ENCODE results near the gene RFX3.

Gene RFX3

DNA sequence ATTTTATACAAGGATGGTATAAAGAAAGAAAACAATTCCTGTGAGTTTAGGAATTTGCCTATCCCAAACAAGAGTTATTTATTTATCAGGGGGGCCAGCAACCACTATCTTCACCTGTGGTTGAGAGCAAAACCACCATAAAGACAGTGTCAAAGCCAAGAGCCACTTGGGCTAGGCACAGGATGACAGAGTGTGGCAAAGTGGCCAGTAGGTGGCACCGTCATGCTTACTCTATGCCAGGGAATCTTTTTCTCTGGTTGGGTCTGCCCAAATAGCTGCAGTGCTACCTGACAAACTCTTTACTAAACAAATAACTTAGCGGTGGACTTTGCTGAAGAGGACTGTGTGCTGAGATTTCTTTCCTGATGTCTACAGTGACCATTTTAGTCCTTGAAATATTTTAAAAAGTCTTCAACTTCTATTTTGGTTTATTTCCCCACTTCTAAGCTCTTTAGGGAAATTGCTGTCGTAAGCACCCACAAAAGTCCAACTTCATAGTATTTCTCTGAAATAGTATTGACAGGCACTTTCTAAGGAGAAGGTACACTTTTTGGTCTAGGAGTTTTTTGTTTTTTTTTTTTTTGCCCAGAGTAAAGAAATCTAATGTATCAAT, 285.0 kb downstream of the RFX3 start:
- TF ChIP-seq CTCF (IDR thresholded peaks at IDR 0.05; ENCODE audit: insufficient read depth, low read length, missing control alignments), result peak; percentile 88
- no peak for DNase-seq (ENCODE audit: low read depth, low spot score)
- no peak overlapping the region for H3K4me3 ChIP-seq (ENCODE audit: low read depth, low read length)
- ChIA-PET POLR2A (interaction anchor here (0.7 kb wide), 1 partner anchor 1250 kb away, joined by 3 read pairs; the partner anchor contains the start of gene SLC1A1), CTCF (interaction anchor here (0.5 to 8.3 kb wide), 27 partner anchors 8 to 1126 kb away, joined by 3 to 164 read pairs (median 4); no protein-coding TSS in a partner anchor)

DNA sequence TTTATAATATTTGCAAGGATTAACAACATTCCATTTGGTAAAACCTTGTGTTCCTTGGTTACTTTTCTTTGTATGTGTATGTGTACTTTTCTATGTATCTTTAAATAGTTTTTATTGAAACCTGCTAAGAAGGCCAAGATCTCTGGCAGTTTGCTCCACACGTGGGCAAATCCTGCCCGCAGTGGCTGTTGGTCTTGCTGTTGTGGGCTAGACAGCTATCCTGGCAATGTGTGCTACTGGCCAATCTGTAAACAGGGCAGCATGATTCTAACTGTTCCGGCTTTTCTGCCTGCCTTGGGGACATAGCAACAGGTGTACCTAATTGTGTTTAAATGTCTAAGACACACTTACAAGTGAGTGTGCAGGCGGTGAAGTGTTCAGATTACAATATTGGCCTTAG, 286.6 kb downstream of the RFX3 start:
- CTCF ChIA-PET, result interaction anchor here (1.1 to 8.3 kb wide), 5 partner anchors 9 to 203 kb away, joined by 3 to 164 read pairs (median 6); no protein-coding TSS in a partner anchor
- POLR2A ChIA-PET, result no interaction called here
- DNase-seq (ENCODE audit: low read depth, low spot score), result no peak
- TF ChIP-seq CTCF (IDR thresholded peaks at IDR 0.05; ENCODE audit: insufficient read depth, low read length, missing control alignments), result no peak
- no peak overlapping the region for H3K4me3 ChIP-seq (ENCODE audit: low read depth, low read length)

DNA sequence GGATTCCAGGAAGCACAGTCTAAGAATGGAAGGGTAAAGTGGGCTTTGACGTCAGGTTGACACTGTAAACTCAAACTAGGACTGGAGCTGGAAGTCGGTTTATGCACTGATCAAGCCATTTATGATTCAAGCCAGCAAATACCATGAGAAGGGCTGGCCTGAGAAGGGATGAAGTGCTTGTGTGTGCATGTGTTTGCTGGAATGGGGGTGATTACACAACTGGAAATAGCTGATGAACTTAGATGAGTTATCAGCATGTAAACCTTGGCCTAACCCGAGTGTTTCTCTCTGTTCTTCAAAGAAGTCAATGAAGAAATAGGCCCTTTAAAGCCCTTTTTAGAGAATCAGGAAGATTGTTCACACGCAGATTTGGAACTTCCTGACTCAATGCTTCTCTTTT, 287.6 kb downstream of the RFX3 start:
- no peak overlapping the region for H3K4me3 ChIP-seq (ENCODE audit: low read depth, low read length)
- ChIA-PET POLR2A (no interaction called here), CTCF (interaction anchor here (0.7 to 8.3 kb wide), 7 partner anchors 9 to 378 kb away, joined by 3 to 164 read pairs (median 4); no protein-coding TSS in a partner anchor)
- DNase-seq (ENCODE audit: low read depth, low spot score), result no peak
- TF ChIP-seq CTCF (IDR thresholded peaks at IDR 0.05; ENCODE audit: insufficient read depth, low read length, missing control alignments), result no peak

DNA sequence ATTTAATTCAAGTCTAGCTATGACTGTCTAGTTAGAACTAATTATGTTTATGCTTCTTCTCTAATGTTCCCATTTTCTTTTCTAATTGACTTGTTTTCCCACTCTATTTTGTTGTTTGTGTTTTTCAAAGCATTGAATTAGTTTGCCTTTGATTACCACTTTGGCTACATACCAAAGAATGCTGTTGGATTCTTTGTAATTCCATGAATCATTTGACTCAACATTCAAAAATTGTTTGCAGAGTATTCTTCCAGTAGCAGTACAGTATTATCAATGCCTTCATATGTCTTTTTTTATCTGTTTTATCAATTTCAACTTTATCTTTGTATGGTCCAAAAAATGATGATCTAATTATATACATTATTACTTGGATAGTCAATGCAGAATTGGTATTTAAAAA, 288.7 kb downstream of the RFX3 start:
- DNase-seq (ENCODE audit: low read depth, low spot score), result no peak
- ChIA-PET CTCF (interaction anchor here (1.3 to 2.3 kb wide), 2 partner anchors 11 to 204 kb away, joined by 4 to 11 read pairs; no protein-coding TSS in a partner anchor), POLR2A (no interaction called here)
- H3K4me3 ChIP-seq (ENCODE audit: low read depth, low read length), result no peak overlapping the region
- no peak for TF ChIP-seq CTCF (IDR thresholded peaks at IDR 0.05; ENCODE audit: insufficient read depth, low read length, missing control alignments)

GRCh38 chr9:3235497-3235896, 290.3 kb downstream of the RFX3 start:
- no peak for TF ChIP-seq CTCF (IDR thresholded peaks at IDR 0.05; ENCODE audit: insufficient read depth, low read length, missing control alignments)
- POLR2A ChIA-PET, result no interaction called here
- no peak for DNase-seq (ENCODE audit: low read depth, low spot score)
- no peak overlapping the region for H3K4me3 ChIP-seq (ENCODE audit: low read depth, low read length)
- CTCF ChIA-PET, result interaction anchor here (2.3 kb wide), 1 partner anchor 205 kb away, joined by 11 read pairs; no protein-coding TSS in a partner anchor

- CTCF ChIA-PET, result interaction anchor here (1.2 to 2.9 kb wide), 5 partner anchors 14 to 367 kb away, joined by 3 to 10 read pairs (median 6); no protein-coding TSS in a partner anchor
- POLR2A ChIA-PET, result no interaction called here
- DNase-seq (ENCODE audit: low read depth, low spot score), result no peak
- TF ChIP-seq CTCF (IDR thresholded peaks at IDR 0.05; ENCODE audit: insufficient read depth, low read length, missing control alignments), result no peak
- no peak overlapping the region for H3K4me3 ChIP-seq (ENCODE audit: low read depth, low read length)
These were observed 300.9 kb downstream of the RFX3 start for GRCh38 chr9:3224931-3225330.
